AG04449 (cell line): ENCODE data around the gene ANKRD36C.
"Not testable (repeated sequence)": the region's sequence is repeated elsewhere in the genome, so short reads cannot be mapped to it uniquely, and the experiment has no call there.

Experiments
- CTCF ChIA-PET: fragments of 350-600 bp; formaldehyde crosslinking; extraction: SDS; loops from one replicate; lab custom pipeline; 2021; ENCODE audit warnings: antibody characterized with exemption; lab: Yijun Ruan, JAX
- POLR2A ChIA-PET: fragments of 400-600, 350-600 bp; formaldehyde crosslinking; extraction: SDS; loops from one replicate; lab custom pipeline; 2020; ENCODE audit warnings: antibody characterized with exemption, inconsistent platforms; lab: Yijun Ruan, JAX
- DNase-seq: peaks from one replicate; pipeline ENCODE4 v3.0.0-alpha.2; 2010; ENCODE audit warnings: low read depth, low spot score
- H3K4me3 ChIP-seq: 2 replicates; pipeline ENCODE4 v1.5.1; 2011; ENCODE audit warnings: low read depth, mild to moderate bottlenecking, control low read depth, low read length
- TF ChIP-seq, protein P1 (sequence below): IDR thresholded peaks from one replicate; pipeline ENCODE4 v1.5.1; 2011; ENCODE audit warnings: mild to moderate bottlenecking, moderate library complexity, low read length, control low read depth, inconsistent platforms; ENCODE audit not compliant: insufficient read depth; ENCODE audit errors: missing control alignments

The ANKRD36C gene

DNA sequence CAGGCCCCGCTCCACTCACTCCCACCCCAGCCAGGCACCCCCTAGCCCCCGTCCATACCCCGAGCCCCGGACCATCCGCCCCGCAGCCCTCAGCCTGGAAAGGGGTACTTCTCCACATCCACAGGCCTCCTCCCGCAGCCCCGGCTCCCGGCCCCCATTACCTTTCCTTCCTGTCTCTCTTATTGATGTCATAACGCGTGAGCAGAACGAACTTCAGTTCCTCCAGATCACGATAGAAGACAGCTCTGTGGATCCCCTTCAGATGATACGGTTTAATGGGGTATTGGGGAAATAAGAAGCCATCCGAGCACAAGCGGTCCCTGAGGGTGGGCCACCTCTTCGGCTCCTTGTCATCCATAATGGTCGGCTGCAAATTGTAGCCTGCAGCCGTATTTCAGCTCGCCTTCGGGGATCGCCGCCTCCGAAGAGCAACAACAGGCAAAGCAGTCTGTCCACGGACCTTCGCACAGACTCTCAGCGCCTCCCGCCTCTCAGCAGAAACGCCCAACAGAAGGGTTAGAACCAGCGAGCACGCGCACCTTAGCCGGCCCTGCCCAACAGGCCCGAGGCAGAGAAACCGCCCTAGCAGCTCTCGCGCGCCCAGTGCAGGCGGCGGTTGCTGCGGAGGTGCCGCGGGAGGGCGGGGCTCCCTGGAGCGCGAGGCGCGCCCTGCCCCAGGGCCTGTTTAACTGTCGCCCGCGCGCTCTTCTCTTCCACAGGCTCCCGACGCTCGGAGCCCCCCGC is at the start of gene ANKRD36C:
ANKRD36C (minus strand) TSS at position 474 of the 744 bp plus-strand sequence; CDS start at position 358, 116 bp downstream.
- CTCF ChIA-PET: interaction anchor here (1.2 to 2.8 kb wide), 6 partner anchors 126 to 518 kb away, joined by 3 to 35 read pairs (median 14); partner anchors contain the start of genes ADRA2B and ASTL
- DNase-seq, POLR2A ChIA-PET: not testable (repeated sequence)
- peak within 1 kb of the TSS; percentile 62 for H3K4me3 ChIP-seq

DNA sequence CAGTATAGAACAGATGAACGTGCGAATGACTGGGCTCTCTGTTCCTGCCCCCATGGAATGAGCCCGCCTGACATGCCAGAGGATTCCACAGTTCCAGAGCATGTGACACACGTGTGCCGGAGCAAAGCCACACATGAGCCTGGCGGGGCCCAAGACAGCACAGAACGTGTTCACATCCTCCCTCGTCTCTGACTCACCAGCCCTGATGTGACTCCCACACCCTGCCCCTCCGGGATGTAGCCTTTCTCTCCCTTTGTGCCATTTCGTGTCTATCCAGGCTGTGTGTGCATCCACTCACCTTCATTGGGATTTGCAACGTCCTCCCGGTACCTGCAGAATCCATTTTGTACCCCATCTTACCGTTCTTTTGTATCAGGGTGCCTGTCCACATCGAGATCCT is 43.9 kb upstream of the ANKRD36C start:
- CTCF ChIA-PET: not testable (repeated sequence)

DNA sequence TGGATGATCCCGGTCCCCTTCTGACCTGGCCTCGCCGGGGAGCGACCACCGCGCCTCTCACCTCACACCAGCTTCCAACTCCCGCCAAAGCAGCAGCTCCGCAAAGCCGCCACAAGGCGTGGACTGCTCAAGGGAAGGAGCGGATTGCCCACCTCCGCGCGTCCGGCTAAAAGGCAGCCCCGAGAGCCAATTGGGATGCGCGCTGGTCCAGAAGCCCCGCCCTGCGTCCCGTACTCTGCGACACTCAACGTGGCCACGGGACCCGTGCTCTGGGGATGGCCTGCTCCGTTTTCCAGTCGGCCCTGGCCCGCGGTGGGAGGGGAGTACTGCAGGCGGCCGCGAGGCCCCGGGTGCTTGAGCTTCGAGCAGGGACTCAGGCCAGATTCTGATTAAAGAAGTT is 43.2 kb upstream of the ANKRD36C start, which contains the start of gene GPAT2:
GPAT2 (minus strand) TSS at position 125 of the 400 bp plus-strand sequence. CDS start 2,557 bp downstream, outside the sequence.
- H3K4me3 ChIP-seq, CTCF ChIA-PET, POLR2A ChIA-PET, DNase-seq: not testable (repeated sequence)

More for the DNA sequence above, 43.9 kb upstream of the ANKRD36C start:
- POLR2A ChIA-PET, H3K4me3 ChIP-seq, DNase-seq: not testable (repeated sequence)

DNA sequence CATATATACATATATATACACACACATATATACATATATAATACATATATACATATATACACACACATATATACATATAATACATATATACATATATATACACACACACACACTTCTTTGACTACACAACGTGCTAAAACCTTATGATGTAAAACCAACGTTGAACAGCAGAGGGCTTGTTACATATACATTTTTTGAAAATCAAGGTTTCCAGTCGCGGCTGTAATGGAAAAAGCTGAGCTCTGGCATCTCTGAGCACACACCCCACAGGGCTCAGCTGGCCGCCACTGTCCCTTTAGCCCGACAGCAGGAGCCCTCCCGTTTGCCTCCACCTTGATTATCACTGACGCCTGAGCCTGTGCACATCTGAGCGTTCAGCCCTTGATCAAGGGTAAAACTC is 42.4 kb upstream of the ANKRD36C start:
- CTCF ChIA-PET, POLR2A ChIA-PET, H3K4me3 ChIP-seq, DNase-seq: not testable (repeated sequence)

DNA sequence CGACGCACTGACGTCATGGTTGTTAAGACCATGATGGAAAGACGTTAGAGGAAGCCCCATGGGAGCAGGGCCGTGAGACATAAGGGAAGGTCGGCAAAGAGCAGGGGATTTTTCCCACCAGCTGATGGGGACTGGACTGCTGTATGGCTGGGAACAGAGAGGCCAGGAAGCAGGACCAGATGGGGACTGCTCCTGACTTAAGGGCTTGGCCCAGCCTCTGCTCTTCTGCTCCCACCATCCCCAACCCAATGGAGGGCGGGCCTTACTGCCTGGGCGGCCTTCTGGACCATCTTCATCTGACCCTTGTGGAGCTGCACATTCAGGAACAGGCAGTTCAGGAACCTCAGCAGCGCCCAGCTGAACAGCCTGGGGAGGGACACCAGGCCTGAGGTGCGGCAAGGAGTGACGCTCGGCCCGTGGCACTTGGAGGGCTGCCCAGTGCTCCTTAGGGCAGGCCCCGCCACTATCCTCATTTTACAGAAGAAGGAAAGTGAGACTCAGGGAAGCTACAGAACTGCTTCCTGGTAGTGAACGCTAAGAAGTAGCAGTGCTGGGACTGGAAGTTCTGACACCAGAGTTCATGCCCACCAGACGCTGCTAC is 36.2 kb upstream of the ANKRD36C start:
- POLR2A ChIA-PET, CTCF ChIA-PET, H3K4me3 ChIP-seq, DNase-seq: not testable (repeated sequence)

DNA sequence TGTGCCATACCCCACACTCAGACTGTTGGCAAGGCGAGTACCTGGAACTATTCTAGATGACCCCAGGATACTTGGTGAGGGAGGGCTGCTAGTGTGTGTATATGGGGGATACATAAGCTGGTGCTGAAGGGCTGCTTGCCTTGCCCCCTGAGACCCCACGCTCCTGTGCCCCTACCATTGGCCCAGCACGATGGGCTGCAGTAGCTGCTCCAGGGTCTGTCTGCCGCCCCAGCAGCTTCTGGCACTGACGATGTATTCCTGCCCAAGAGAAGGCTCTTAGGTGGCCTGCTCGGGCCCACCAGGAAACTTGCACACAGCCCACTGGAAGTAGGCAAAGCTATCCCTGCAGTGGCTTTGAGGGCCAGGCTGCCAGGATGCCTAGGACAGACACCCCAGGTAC is 34.1 kb upstream of the ANKRD36C start:
- CTCF ChIA-PET: interaction anchor here (5.4 kb wide), 1 partner anchor 92 kb away, joined by 63 read pairs; the partner anchor contains the start of gene ADRA2B
- POLR2A ChIA-PET: not testable (repeated sequence)

DNA sequence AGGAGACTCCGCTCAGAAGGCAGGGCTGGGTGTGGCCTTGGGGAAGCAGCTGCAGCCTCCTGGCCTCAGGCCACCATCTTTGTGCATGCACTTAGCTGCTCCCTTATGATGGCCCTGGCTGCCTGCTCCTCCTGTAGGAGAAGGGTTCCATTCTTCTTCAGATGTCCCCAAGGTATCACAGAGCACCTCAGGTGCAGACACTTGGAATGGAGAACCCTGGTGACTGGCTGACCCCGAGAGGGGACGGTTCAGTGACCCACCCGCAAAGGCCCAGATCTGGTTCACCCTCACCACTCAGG is 33.5 kb upstream of the ANKRD36C start:
- ChIA-PET POLR2A (no interaction called here), CTCF (interaction anchor here (3.4 to 5.4 kb wide), 2 partner anchors 92 to 150 kb away, joined by 51 to 63 read pairs; partner anchors contain the start of gene ADRA2B)
- TF ChIP-seq, protein P1, sequence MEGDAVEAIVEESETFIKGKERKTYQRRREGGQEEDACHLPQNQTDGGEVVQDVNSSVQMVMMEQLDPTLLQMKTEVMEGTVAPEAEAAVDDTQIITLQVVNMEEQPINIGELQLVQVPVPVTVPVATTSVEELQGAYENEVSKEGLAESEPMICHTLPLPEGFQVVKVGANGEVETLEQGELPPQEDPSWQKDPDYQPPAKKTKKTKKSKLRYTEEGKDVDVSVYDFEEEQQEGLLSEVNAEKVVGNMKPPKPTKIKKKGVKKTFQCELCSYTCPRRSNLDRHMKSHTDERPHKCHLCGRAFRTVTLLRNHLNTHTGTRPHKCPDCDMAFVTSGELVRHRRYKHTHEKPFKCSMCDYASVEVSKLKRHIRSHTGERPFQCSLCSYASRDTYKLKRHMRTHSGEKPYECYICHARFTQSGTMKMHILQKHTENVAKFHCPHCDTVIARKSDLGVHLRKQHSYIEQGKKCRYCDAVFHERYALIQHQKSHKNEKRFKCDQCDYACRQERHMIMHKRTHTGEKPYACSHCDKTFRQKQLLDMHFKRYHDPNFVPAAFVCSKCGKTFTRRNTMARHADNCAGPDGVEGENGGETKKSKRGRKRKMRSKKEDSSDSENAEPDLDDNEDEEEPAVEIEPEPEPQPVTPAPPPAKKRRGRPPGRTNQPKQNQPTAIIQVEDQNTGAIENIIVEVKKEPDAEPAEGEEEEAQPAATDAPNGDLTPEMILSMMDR: no peak
- no peak for DNase-seq
- no peak overlapping the region for H3K4me3 ChIP-seq

More for the DNA sequence above, 34.1 kb upstream of the ANKRD36C start:
- H3K4me3 ChIP-seq, DNase-seq: not testable (repeated sequence)

DNA sequence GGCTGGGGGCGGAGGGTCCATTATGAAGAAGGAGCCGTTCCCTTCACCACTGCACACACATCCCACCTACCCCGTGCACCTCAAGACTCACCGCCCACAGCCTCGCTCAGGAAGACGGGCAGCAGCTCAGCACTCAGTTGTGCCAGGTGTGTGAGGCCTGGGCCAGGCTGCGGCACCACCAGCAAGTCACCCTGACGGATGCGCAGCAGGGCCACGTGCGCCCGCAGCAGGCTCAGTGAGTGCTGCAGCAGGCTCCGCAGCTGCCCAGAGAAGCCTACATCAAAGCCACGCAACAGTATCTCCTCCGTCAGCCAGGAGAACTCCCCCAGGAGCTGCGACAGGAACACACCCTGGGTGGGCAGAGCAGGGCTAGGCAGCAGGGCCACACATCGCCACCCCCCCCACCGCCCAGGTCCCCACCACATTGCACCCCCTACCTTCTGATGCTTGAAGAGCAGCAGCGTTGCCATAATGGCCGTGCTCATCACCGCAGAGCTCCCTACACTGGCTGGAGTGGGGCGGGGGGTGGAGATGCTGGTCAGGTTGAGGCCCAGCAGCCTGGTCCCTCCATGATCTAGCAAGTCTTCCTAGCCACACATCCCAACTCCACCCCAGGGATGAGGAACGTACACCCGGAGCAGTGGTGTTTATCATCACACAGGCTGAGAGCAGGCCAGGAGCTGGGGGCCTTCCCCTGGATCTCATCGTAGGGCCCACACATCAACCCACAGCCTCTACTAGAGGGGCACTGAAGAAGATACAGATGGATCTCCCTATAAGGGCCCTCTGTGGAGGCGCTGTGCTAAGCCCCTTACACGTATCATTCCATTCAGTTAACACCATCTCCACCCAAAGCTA is 32.9 kb upstream of the ANKRD36C start:
- CTCF ChIA-PET: interaction anchor here (3.4 to 5.4 kb wide), 2 partner anchors 93 to 150 kb away, joined by 51 to 63 read pairs; partner anchors contain the start of gene ADRA2B
- POLR2A ChIA-PET: no interaction called here
- TF ChIP-seq, protein P1: no peak
- no peak for DNase-seq
- no peak overlapping the region for H3K4me3 ChIP-seq

DNA sequence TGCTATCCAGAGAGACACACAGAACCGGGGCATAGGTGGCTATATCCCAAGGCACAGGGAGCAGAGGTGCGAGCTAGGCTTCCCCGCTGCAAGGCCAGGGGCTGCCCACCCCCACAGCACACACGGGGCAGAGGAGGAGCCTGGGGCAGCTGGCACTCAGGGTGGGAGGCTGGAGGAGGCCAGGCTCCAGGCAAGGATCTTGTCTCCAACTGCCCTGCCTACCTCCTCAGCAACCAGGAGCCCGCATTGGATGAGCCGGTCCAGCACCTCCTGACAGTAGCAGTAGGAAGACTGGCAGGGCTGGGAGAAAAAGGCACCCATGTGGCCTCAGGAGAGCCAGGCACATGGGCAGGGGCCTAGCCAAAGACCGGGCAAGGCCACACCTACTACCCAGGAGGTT is 32.1 kb upstream of the ANKRD36C start:
- POLR2A ChIA-PET, DNase-seq, H3K4me3 ChIP-seq: not testable (repeated sequence)
- CTCF ChIA-PET: interaction anchor here (1.7 to 5.4 kb wide), 5 partner anchors 91 to 176 kb away, joined by 6 to 63 read pairs (median 15); partner anchors contain the start of genes ADRA2B and ASTL
